Measurements from ENCODE around the gene OTULIN.

DNA sequence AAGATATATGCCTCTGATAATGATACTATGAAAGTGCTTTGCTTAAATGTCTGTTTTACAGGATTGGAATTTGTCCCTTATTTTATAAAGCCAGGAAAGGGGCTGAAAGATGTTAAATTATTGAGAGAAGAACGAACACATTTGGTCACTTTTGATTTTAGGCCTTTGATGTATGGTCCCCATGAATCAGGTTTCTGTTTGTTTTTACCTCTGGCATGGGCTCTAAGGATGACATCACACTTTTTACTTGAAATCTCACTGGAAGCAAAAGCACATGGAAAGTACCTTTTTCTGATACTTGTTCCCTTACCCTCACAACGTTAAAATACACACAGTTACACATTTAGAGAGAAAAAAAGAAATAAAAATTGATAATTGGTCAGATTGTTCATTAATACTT, 6.9 kb downstream of the OTULIN start:
- no peak for TF ChIP-seq EZH2 (IDR thresholded peaks at IDR 0.05; ENCODE audit: insufficient read depth, poor library complexity, severe bottlenecking)
- no peak for TF ChIP-seq EZH2phosphoT487 (IDR thresholded peaks at IDR 0.05; ENCODE audit: insufficient read depth, low read depth)

All from GM23248 (cell line).